ENCODE results near the gene CACNA1D.

The CACNA1D gene

DNA sequence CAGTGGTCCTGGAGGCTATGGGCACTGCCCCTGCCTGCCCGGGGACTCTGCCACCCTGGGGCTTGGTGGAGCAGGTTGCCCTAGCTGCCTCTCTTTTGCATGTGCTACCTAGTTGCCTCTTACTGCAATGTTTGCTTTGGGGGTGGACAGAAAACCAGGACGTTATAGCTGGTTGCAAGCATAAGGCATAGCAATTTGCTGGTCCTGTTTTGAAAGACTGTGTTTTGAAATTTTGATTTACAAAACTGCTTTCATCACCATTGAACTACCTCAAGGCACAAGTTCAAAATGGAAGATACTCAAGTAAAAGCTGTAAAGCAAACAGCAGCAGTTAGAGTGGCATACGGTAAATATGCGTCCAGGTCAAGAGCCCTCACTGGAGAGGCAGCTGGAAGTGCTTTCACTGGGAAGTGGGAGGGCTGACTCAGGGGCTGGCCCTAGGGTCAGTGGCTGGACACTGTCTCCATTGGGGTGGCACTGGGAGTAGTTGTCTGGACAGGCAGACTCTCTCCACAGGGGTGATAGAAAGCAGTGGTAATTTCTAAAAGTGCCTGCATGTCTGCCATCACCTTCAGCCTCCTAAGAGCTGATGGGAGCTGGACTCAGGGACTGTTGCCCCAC is 213.7 kb downstream of the CACNA1D start:
- FAIRE-seq = no peak
- DNase-seq (ENCODE audit: insufficient read length, low spot score) = no peak
- TF ChIP-seq, protein P1, sequence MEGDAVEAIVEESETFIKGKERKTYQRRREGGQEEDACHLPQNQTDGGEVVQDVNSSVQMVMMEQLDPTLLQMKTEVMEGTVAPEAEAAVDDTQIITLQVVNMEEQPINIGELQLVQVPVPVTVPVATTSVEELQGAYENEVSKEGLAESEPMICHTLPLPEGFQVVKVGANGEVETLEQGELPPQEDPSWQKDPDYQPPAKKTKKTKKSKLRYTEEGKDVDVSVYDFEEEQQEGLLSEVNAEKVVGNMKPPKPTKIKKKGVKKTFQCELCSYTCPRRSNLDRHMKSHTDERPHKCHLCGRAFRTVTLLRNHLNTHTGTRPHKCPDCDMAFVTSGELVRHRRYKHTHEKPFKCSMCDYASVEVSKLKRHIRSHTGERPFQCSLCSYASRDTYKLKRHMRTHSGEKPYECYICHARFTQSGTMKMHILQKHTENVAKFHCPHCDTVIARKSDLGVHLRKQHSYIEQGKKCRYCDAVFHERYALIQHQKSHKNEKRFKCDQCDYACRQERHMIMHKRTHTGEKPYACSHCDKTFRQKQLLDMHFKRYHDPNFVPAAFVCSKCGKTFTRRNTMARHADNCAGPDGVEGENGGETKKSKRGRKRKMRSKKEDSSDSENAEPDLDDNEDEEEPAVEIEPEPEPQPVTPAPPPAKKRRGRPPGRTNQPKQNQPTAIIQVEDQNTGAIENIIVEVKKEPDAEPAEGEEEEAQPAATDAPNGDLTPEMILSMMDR (IDR thresholded peaks at IDR 0.05; ENCODE audit: insufficient read depth, missing control alignments) = no peak

GRCh38 chr3:53709256-53709655 is 214.8 kb downstream of the CACNA1D start:
- no peak for FAIRE-seq
- TF ChIP-seq, protein P1 (IDR thresholded peaks at IDR 0.05; ENCODE audit: insufficient read depth, missing control alignments) = no peak
- DNase-seq (ENCODE audit: insufficient read length, low spot score) = no peak

- no peak for FAIRE-seq
- DNase-seq (ENCODE audit: insufficient read length, low spot score) = peak; percentile 42
- TF ChIP-seq, protein P1 (IDR thresholded peaks at IDR 0.05; ENCODE audit: insufficient read depth, missing control alignments) = peak; percentile 68
Observed at GRCh38 chr3:53709860-53710674, 215.7 kb downstream of the CACNA1D start.

DNA sequence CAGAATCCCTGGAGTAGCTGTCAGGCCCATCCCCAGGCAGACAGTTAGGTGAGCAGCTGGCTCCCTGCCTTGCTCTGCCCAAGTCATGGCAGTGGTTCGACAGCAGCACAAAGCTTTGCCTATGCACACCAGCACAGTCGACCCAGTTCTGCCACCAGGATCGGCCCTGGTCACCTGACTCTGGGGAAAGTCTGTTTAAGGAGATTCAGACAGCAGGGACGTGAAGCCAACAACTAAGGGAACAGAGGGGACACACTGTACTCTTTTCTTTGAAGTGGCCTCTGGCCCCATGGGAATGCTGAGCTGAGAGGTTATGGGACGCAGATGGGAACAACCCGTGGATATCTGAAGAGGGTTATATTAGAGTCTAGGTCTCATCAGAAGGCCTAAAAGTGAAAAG is 217.0 kb downstream of the CACNA1D start:
- FAIRE-seq = no peak
- no peak for DNase-seq (ENCODE audit: insufficient read length, low spot score)
- TF ChIP-seq, protein P1 (IDR thresholded peaks at IDR 0.05; ENCODE audit: insufficient read depth, missing control alignments) = no peak

DNA sequence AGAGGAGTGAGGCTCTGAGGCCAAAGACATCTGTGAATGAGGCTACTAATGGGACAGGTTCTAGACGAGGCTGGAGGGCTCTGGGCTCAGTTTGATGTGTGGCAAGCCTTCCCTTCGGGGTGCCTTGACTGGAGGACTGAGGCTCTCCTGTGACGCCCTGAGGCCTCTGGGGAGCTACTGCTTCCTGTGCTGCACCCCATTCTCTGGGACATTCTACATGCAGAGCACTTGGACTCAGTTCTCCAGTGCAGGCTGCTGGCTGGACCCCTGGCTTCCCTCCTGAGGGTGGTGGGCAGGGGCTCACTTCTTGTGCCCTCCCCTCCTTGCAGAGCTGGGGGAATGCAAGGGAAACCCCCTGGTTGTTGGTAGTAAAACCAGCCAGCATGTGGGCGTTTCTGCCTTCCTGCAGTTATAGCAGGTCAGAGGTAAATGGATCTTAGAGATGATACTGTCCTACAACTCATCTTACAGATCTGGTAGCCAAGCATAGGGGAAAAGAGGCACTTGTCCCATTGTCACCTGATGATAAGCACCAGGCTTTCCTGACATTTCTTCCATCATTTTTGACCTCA is 218.5 kb downstream of the CACNA1D start:
- DNase-seq (ENCODE audit: insufficient read length, low spot score) = no peak
- TF ChIP-seq, protein P1 (IDR thresholded peaks at IDR 0.05; ENCODE audit: insufficient read depth, missing control alignments) = no peak
- FAIRE-seq = no peak

GRCh38 chr3:53713626-53714025 is 219.2 kb downstream of the CACNA1D start:
- no peak for DNase-seq (ENCODE audit: insufficient read length, low spot score)
- no peak for FAIRE-seq
- TF ChIP-seq, protein P1 (IDR thresholded peaks at IDR 0.05; ENCODE audit: insufficient read depth, missing control alignments) = no peak

All from D721Med (cell line).